HG03196 (cell line): Measurements from ENCODE around the gene ZNF330.
A peak's percentile ranks its signal among the peaks of the same experiment; 100 is the strongest.
"Not testable (repeated sequence)": the region's sequence is repeated elsewhere in the genome, so short reads cannot be mapped to it uniquely, and the experiment has no call there.

Source experiments
- ATAC-seq: cut with Tn5 transposase; IDR thresholded peaks from one replicate; pipeline ENCODE4 v1.9.1; 2021; ENCODE audit not compliant: unreplicated experiment

ZNF330 gene

DNA sequence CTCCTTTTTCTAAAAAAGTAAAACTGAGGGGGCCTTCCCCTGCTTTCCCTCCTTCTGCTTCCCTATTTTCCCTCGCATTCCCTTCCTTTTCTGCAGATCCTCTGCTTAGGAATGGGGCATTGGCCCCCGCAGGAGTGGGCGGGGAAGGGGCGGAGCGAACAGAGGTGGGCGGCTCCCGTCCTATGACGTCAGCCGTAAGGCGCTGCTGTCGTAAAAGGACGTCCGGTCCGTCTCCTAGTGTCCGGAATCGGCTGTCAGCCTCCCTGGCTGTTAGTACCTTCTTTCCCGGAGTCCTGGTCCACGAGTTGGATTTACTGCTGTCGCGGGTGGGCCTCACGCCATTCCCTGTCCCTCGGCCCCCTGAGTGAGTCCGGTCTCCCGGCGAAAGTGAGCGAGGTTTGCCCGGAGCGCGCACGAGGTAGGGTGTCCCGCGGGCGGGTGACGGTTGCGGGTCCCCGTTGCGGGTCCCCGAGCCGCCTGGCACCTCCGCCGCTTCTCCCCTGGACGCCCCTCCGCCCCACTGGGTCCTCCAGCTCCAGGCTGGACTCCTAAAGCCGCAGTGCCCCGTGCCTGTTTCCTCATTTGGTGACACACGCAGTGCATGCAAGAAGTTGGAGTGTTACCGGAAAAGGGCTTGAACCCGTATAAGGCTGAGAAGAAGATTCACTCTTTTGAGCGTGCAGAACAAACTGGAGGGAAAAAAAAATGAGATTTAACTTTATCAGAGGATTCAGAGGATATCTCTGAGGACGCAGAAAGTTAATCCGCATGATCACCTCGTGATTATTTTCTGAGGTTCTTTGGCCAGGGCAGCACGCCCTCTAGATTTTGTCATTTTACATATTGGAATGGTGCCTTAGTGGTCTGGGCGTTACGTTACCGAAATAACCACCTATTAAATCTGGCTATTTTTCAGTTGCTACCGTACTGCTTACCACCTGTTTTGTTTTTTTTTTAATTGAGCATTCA, at the start of gene ZNF330:
TSS of gene ZNF330 (plus strand) at position 205 of the 969 bp plus-strand sequence. CDS start 1,477 bp downstream, outside the sequence.
- ATAC-seq = peak; percentile 91

DNA sequence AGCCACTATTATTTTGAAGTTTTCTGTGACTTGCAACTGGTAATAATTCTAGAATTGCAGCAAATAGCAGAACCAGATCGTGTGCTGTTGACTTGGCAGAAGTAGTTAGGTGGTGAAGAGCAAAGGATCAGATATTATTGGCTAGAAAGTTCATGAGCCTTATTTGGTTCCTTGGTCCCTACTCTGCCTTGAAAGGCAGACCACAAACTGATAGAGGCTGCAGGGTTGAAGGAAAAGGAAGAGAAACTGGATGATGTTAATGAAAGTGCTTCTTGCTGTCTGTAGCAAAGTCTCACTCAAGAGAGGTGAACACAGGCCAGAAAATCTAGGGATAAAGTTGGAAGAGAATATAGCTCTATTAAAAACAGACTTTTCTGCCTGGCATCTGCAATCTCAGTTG, 46.2 kb upstream of the ZNF330 start:
- no peak for ATAC-seq

DNA sequence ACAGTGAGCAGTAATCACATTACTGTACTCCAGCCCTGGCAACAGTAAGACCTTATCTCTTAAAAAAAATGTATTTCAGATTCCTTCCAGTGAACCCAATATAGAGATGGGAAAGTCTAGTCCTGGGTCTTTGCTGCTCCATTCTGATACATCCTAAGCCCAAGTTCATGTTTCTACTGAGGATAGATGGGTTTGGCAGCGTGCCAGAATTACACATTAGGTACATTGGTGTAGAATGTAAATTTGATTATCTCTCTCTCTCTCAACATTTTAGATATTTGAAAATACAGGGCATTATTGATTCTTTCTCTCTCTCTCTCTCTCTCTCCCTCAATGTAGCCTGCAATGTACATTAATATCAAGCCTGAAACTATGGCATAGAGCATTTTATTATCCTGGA, 43.5 kb upstream of the ZNF330 start:
- ATAC-seq = no peak

DNA sequence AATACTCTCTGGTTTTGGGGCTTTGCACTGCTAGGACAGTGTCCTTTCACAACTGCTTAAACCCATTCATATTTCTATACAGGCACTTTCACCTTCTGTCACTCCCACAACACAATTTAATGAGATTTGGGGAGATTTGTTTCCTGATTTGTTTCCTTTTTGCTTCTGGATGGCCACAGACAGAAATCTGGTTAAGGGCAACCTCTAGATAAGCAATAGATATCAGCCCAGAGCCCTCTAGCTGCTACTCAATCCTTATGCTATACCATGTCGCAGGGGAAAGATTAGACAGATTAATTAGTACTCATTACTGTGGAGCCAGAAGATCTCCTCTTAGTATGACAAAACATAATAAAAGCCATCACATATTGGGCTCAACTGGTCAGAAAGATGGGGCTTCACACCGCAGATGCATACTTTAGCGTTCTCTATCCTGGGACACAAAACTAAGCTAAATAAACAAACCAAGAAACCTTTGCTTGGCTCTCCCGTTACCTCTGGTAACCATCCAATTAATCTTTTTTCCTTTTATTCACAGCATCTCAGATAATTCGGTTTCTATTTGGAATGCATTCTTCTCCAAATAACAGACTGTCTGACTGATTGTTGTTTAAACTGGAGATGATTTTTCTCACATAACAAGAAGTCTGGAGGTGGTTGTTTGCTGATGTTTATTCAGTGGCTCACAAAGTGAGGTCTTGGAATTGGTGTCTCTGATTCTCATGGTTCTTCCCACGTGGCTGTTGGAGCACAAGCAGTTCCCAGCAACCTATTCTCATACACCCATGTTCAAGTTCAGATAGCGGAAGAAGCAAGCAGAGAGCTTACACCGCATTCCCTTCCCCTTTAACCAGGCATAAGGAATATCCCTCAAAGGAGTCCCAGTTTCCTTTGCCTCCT, 41.0 kb upstream of the ZNF330 start:
- no peak for ATAC-seq

DNA sequence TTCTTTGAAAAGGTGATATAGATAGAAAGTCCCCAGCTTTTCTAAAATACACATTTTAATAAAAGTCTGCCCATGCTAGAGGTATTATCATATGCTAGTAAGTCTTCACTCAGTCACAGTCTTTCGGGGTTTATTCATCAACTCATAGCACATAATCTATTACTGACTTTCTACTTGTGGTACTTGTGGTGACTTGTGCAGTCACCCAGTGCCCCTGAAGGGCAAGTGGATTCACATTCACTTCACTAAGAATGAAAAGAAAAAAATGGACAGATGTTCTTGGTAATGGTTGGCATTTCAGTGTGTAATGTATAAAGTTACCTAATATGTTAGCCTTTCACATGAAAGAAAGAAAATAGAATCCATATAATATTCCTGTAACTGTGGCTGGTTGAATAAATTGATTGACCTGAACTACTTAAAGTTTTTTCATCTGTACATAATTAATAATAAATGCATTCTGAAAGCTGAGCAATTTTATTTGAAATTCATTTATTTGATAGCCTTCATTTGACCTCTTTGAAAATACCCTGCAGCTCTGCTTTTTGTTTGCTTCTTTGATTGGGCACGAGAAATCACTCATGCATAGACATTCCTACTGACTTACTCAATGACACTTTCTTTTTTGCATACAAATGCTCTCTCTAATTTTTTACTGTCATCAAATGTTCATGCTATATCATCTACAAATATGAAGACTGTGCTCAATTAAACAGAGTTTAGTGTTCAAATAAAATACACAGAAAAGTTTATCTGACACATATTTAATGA, 39.5 kb upstream of the ZNF330 start:
- peak; percentile 96 for ATAC-seq

DNA sequence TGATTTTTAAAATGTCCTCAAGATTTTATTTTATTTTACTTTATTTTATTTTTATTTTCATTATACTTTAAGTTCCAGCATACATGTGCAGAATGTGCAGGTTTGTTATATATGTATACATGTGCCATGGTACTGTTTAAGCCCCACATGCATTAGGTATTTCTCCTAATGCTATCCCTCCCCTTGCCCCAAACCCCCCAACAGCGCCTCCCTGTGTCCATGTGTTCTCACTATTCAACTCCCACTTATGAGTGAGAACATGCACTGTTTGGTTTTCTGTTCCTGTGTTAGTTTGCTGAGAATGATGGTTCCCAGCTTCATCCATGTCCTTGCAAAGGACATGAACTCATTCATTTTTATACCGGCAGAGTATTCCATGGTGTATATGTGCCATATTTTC, 37.2 kb upstream of the ZNF330 start:
- ATAC-seq = not testable (repeated sequence)

DNA sequence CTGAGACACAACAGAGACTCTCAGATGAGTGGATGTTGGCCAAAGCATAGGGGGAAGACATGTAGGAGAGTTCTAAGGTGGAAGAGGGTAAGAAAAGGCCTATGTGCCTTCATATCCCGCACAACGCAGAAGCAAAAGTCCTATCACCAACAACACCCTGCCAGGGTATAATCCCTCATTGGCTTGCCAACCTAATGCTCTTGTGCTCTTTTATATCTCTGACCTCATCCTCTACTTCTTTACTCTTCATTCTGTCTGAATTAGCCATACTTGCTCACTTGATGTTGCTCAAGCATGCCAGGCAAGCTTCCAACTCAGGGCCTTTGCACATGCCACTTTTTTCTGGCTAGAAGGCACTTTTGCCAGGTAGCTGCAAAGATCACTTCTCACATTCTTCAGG, 28.1 kb upstream of the ZNF330 start:
- ATAC-seq = no peak

DNA sequence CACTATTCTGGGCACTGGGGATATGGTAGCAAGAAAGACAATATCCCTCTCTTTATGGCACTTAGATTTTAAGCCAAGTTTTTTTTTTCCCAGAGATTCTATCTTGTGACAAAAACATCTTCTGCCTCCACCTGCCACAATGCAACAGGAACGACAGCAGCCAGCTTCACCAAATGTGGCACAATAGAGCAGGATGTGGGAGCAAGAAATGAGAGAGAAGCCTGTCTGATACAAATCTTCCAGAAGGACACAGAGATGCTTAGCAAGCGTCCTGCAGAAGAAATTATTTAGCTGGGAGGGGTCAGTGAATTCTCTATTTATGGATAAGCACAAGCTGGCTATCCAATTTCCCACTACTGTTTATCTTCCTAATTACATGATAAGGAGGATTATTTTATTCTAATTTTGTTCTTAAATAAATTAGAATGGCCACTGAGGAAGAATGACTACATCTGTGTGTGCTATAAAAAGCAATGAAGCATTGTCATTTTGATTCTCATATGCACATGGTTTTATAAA, 27.1 kb upstream of the ZNF330 start:
- ATAC-seq = no peak

DNA sequence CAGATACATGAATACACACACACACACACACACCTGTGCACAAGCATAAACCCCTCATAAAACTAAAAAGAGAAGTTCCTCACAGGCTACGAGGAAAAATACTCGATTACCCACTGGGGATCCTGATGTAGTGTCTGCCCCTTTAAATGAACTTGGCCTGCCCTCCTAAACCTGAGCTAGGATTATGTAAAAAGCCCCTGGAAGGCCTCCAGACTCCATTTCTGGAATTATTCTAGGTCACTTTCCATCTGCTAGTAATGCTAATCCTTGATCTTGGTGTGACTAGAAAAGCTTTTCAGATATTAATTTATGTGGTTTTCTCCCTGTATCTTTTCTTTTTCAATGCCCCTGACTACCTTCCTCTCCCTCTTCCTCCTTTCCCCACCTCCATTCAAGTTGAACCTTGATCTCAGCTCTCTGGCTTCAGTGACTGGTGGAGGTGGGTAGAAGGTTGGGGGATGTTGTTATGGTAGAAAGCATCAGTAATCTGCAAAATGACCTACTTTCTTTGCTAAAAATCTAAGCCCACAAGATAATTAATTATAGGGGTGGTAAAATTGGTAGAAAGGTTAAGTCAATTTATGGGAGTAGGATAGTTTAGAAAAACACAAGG, 25.5 kb upstream of the ZNF330 start:
- no peak for ATAC-seq

DNA sequence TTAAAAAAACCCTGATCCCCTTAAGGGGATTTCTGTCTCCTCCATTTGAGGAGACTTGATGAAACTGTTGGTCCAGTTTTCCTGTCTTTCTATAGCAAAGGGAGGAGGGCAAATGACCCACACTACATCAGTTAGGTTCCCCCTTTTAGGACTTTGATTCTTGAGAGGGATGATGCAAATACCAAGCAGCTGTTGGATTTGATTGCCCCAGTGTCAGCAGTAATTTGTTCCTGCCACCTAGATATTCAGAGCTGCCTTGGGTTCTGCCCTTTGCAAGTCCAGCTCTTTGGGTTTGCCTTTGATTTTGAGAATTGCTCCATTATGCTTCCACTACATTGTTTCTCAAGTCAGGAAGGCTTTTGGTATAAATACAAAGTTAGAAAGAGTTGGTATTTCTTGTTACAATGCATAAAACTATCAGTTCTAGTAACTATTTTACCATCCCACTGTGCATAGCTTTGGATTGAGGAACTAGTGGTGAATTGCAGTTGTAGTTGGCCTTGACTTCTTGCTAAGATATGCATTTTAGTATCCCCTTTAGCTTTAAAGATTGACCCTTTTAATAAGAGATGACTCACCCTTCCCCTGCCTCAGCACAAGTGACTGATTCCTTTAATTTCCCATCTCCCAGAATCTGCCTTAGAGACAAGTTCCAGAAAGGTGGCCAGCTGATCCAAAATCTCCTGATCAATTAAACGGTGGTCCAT, 24.3 kb upstream of the ZNF330 start:
- no peak for ATAC-seq

DNA sequence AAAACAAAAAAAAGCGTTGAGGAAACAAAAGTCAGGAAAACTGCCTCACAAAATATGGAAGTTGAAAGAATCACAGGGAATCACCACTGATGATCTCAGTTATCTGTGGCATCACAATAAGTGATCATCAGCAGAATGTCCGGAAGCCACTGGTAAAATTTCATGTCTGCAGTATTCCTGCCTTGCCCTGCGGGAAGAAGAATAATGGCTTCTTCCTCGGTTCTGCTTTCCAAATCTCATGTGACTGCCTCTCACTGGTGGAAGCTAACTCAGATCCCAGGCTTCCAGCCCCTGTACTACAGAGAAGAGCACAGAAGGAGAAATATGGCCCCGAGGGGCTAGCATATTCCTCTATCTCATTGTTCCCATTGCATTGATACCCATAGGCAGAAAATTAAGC, 12.7 kb upstream of the ZNF330 start:
- no peak for ATAC-seq

DNA sequence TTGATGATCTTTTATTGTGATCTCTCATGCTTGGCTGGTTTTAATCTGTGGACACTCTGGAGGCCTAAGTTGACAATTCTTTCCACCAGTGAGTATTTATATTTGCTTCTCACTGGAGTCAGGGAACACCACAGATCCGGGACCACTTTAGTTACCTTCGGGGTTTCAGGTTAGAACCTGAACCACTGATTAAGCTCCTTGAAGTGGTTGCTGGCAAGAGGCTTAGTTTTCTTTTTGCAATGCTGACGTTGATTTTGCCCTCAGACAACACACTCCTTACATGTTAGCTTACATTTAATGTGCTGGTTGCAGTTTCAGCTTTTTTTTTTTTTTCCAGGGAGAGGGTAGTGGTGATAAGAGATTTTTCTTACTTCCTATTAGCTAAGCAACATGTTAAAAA, 10.5 kb upstream of the ZNF330 start:
- ATAC-seq = no peak

DNA sequence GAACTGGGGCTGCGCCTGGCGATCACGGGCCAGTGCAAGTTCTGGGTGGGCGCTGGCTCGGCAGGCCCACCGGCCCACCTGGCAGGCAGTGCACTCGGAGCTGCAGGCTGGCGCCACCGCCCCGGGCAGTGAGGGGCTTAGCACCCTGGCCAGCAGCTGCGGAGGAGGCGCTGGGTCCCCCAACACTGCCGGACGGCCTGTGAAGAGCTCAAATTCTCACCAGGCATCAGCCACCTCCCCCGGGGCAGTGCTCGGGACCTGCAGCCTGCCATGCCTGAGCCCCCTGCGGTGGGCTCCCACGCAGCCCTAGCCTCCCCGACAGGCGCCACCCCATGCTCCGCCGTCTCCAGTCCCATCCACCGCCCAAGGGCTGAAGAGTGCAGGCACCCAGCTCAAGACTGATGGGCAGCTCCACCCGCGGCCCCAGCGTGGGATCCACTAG, 7.1 kb upstream of the ZNF330 start:
- ATAC-seq = no peak

DNA sequence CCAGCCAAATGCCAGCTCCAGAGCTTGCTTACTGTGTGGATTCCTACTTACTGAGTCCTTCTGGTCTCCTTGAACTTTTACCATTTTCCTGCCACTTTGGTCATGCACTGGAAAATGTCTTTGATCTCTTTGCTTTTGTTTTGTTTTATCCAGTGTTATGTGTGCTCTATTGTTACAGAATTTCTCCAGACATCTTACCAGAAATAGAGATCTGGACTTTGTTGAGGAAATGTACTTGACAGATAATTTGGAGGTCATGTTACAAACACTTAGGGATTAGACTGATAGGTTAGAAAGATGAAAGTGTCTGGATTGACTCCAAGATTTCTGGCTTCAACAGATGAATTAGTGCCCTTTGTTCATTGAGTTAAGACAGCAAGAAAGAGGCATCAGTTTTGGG, 5.7 kb upstream of the ZNF330 start:
- no peak for ATAC-seq

DNA sequence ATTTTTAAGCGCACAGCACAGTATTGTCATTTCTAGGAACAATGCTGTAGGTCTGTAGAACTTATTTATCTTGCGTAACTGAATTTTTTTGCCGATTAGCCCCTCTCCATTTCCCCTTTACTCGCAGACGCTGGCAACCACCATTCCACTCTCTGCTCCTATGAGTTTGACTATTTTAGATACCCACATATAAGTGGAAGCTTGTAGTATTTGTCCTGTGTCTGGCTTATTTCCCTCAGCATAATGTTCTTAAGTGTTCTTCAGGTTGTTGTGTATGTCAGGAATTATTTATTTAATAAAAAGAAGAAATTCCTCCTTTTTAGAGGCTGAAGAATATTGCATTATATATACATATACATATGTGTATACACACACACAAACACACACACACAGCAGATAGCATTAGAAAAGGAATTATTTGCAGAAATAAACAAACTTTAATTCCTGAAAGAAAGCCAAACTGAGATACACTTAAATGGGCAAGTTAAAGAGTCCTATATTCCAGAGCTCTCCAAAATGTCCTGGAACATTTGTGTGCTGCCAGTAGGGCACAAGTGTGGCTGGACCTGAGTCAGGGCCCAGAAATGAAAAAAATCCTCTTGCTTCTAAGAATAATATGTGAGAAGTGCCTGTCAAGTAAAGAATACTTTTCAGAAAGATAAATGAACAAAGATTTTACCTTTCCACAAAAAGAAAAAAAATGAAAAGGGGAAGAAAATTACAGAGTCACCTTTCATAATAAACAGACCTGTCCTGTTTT, 4.5 kb upstream of the ZNF330 start:
- no peak for ATAC-seq

DNA sequence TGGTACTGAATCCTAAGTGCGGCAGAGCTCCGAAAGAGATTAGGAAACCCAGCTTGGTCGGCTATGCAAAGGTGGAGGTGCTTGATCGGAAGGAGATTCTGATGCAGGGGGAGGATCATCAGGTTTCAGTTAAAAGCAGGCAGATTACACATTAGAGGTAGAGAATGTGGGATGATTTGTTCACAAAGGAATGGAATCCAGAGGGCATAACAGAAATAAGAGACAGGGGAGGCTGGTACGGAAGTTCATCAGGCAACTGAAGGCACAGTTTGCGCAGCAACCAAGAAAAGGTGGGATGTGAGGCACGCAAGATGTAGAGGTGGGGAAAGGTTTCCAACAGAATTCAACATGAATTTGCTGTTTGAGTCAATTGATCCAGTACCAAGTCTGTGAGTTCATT, 424 bp upstream of the ZNF330 start:
- ATAC-seq = no peak

DNA sequence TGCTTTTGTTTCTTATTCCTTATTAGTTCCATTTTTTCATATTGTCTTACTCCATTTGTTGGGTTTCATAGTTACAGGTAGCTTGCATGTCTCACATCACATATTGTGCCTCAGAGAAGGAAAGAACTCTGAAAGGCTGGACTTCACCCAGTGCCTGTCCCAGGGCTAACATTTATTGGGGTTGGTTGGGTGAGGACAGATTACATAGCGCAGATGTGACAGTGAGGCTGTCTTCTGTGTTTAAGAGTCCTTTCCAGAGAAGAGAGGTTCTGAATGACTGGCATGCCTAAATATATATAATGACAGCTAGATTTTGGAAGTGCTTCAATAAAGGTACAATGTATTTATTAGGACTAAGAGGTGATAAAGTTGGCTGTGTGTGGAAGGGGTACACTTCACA, 2.7 kb downstream of the ZNF330 start:
- no peak for ATAC-seq

DNA sequence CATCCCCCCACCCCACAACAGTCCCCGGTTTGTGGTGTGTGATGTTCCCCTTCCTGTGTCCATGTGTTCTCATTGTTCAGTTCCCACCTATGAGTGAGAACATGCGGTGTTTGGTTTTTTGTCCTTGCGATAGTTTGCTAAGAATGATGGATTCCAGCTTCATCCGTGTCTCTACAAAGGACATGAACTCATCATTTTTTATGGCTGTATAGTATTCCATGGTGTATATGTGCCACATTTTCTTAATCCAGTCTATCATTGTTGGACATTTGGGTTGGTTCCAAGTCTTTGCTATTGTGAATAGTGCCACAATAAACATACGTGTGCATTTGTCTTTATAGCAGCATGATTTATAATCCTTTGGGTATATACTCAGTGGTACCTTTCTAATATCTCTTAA, 6.6 kb downstream of the ZNF330 start:
- not testable (repeated sequence) for ATAC-seq
